Trophoblast cell (in vitro differentiated cells and primary cell): Measurements from ENCODE around the gene BABAM2.

Source experiments
- DNase-seq, 2 donors: peaks; one replicate each; pipeline ENCODE4 v3.0.0-alpha.2; 2016
- H2AFZ ChIP-seq: 2 replicates; pipeline ENCODE4 v1.6.1; 2013; ENCODE audit warnings: low read length, moderate library complexity, mild to moderate bottlenecking; ENCODE audit not compliant: insufficient read depth, poor library complexity
- H2AK5ac ChIP-seq: 2 replicates; pipeline ENCODE4 v1.6.1; 2013; ENCODE audit warnings: mild to moderate bottlenecking, low read length
- H2BK120ac ChIP-seq: 2 replicates; pipeline ENCODE4 v1.6.1; 2013; ENCODE audit warnings: low read length, mild to moderate bottlenecking, moderate library complexity; ENCODE audit not compliant: insufficient read depth, poor library complexity
- H2BK12ac ChIP-seq: 2 replicates; pipeline ENCODE4 v1.6.1; 2013; ENCODE audit warnings: mild to moderate bottlenecking, low read length, moderate library complexity
- H2BK5ac ChIP-seq: 2 replicates; pipeline ENCODE4 v1.6.1; 2013; ENCODE audit warnings: low read length, low read depth, moderate library complexity, mild to moderate bottlenecking; ENCODE audit not compliant: poor library complexity
- H3K14ac ChIP-seq: 2 replicates; pipeline ENCODE4 v1.6.1; 2013; ENCODE audit warnings: mild to moderate bottlenecking, low read length
- H3K18ac ChIP-seq: 2 replicates; pipeline ENCODE4 v1.6.1; 2013; ENCODE audit warnings: mild to moderate bottlenecking, low read length
- H3K23ac ChIP-seq: 2 replicates; pipeline ENCODE4 v1.6.1; 2013; ENCODE audit warnings: low read length
- H3K27ac ChIP-seq: 2 replicates; pipeline ENCODE4 v1.5.1; 2013; ENCODE audit warnings: low read depth, mild to moderate bottlenecking, inconsistent platforms, low read length, moderate library complexity
- H3K27me3 ChIP-seq: 2 replicates; pipeline ENCODE4 v1.6.1; 2013; ENCODE audit warnings: inconsistent platforms, mild to moderate bottlenecking, low read length, moderate library complexity; ENCODE audit not compliant: insufficient read depth
- H3K36me3 ChIP-seq, 2 experiments: 1 replicate in 1 of 2; 2 replicates in 1 of 2; pipeline ENCODE4 v1.6.1; 2013; ENCODE audit warnings: low read length in 2 of 2, mild to moderate bottlenecking in 2 of 2, moderate library complexity in 1 of 2; ENCODE audit not compliant: insufficient read depth in 2 of 2, control insufficient read depth in 1 of 2
- H3K4ac ChIP-seq: 2 replicates; pipeline ENCODE4 v1.6.1; 2013; ENCODE audit warnings: low read depth, mild to moderate bottlenecking, low read length, moderate library complexity
- H3K4me1 ChIP-seq, 2 experiments: 1 replicate in 1 of 2; 2 replicates in 1 of 2; pipeline ENCODE4 v1.6.1; 2013; ENCODE audit warnings: low read length in 2 of 2, mild to moderate bottlenecking in 2 of 2, moderate library complexity in 1 of 2; ENCODE audit not compliant: insufficient read depth in 2 of 2, control insufficient read depth in 1 of 2
- H3K4me2 ChIP-seq: 2 replicates; pipeline ENCODE4 v1.6.1; 2013; ENCODE audit warnings: inconsistent platforms, mild to moderate bottlenecking, low read length, moderate library complexity
- H3K4me3 ChIP-seq: 2 replicates; pipeline ENCODE4 v1.5.1; 2013; ENCODE audit warnings: mild to moderate bottlenecking, low read depth, low read length, inconsistent platforms
- H3K79me1 ChIP-seq: one replicate; pipeline ENCODE4 v1.6.1; 2013; ENCODE audit warnings: low read length
- H3K79me2 ChIP-seq: 2 replicates; pipeline ENCODE4 v1.6.1; 2013; ENCODE audit warnings: low read length, mild to moderate bottlenecking; ENCODE audit not compliant: control insufficient read depth, insufficient read depth, poor library complexity
- H3K9ac ChIP-seq: 2 replicates; pipeline ENCODE4 v1.6.1; 2013; ENCODE audit warnings: mild to moderate bottlenecking, low read length
- H3K9me3 ChIP-seq: 2 replicates; pipeline ENCODE4 v1.6.1; 2013; ENCODE audit warnings: low read depth, mild to moderate bottlenecking, control low read depth, inconsistent platforms, low read length; ENCODE audit not compliant: insufficient read depth
- H4K12ac ChIP-seq: 2 replicates; pipeline ENCODE4 v1.6.1; 2013; ENCODE audit warnings: low read depth, mild to moderate bottlenecking, low read length, moderate library complexity
- H4K8ac ChIP-seq: 2 replicates; pipeline ENCODE4 v1.6.1; 2013; ENCODE audit warnings: low read depth, mild to moderate bottlenecking, low read length, moderate library complexity
- H4K91ac ChIP-seq: one replicate; pipeline ENCODE4 v1.6.1; 2013; ENCODE audit warnings: low read depth, mild to moderate bottlenecking, low read length, moderate library complexity
- WGBS: extraction: QIAGEN DNeasy Blood & Tissue Kit; methylation state at CpG from one replicate; pipeline ENCODE4 v1.1.7; 2013; ENCODE audit warnings: missing lambda C conversion rate; ENCODE audit not compliant: insufficient read length, insufficient coverage; ENCODE audit errors: extremely low coverage; 5-methylcytosine and 5-hydroxymethylcytosine counted together

BABAM2 gene

GRCh38 chr2:28047681-28048080 is 157.2 kb downstream of the BABAM2 start:
- H3K14ac ChIP-seq, result no peak overlapping the region
- H4K8ac ChIP-seq, result no peak overlapping the region
- H3K36me3 ChIP-seq, result no peaks in the 10 kb centered on the region
- no peak overlapping the region for H3K23ac ChIP-seq
- H2AFZ ChIP-seq, result no peak overlapping the region
- H2AK5ac ChIP-seq, result no peak overlapping the region
- H2BK12ac ChIP-seq, result no peak overlapping the region
- peak in 1 of 2 donors; percentile 11 for DNase-seq
- no peak overlapping the region for H3K4ac ChIP-seq
- no peaks in the 10 kb centered on the region for H3K79me2 ChIP-seq
- H4K91ac ChIP-seq, result no peak overlapping the region
- H4K12ac ChIP-seq, result no peak overlapping the region
- H3K9ac ChIP-seq, result no peak overlapping the region
- no peak overlapping the region for H3K27ac ChIP-seq
- no peaks in the 10 kb centered on the region for H3K9me3 ChIP-seq
- H3K4me3 ChIP-seq, result no peak overlapping the region
- H3K4me2 ChIP-seq, result no peak overlapping the region
- no peak overlapping the region for H2BK120ac ChIP-seq
- no peak overlapping the region for H3K18ac ChIP-seq
- no peaks in the 10 kb centered on the region for H3K27me3 ChIP-seq
- no peak overlapping the region for H2BK5ac ChIP-seq
- no peaks in the 10 kb centered on the region for H3K79me1 ChIP-seq
- H3K4me1 ChIP-seq, result no peaks in the 10 kb centered on the region

DNA sequence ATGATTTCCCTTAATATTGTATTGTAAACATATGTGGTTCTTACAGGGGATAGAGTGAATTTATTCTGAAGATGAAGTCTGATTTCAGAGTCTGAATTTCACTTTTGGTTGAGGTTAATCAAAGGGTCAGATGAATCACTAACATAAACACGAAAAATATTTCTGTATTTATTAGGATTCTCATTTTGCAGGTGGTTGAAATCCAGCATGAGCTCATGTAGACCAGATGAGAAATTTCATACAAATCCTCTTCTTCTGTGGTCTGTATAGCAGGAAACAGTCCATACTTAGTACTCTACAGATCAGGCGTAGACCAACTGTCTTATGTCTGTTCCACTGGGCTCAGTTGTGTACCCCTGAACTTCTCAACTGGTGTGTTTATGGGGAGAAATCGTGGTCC is 157.8 kb downstream of the BABAM2 start:
- Histone ChIP-seq H2BK5ac (no peak overlapping the region), H3K27ac (no peak overlapping the region), H2BK120ac (no peak overlapping the region), H4K12ac (no peak overlapping the region), H3K18ac (no peak overlapping the region), H3K79me1 (no peaks in the 10 kb centered on the region), H2BK12ac (no peak overlapping the region), H3K79me2 (no peaks in the 10 kb centered on the region), H4K8ac (no peak overlapping the region), H3K36me3 (no peaks in the 10 kb centered on the region), H2AFZ (no peak overlapping the region), H3K4me3 (no peak overlapping the region), H3K4me2 (no peak overlapping the region), H4K91ac (no peak overlapping the region), H3K14ac (no peak overlapping the region), H3K23ac (no peak overlapping the region), H3K9me3 (no peaks in the 10 kb centered on the region), H3K4ac (no peak overlapping the region), H3K9ac (no peak overlapping the region), H2AK5ac (no peak overlapping the region), H3K4me1 (no peaks in the 10 kb centered on the region), H3K27me3 (no peaks in the 10 kb centered on the region)
- DNase-seq, result no peak
- no CpG with 5 or more reads among the region's 3 CpGs for WGBS

- Histone ChIP-seq H2BK120ac (no peak overlapping the region), H4K8ac (no peak overlapping the region), H3K4me3 (no peak overlapping the region), H3K14ac (no peak overlapping the region), H2BK5ac (no peak overlapping the region), H2AK5ac (no peak overlapping the region), H3K4me2 (no peak overlapping the region), H4K91ac (no peak overlapping the region), H4K12ac (no peak overlapping the region), H3K4me1 (no peaks in the 10 kb centered on the region), H3K79me1 (no peaks in the 10 kb centered on the region), H3K27me3 (no peaks in the 10 kb centered on the region), H3K27ac (no peak overlapping the region), H3K36me3 (no peaks in the 10 kb centered on the region), H3K18ac (no peak overlapping the region), H3K4ac (no peak overlapping the region), H3K9me3 (no peaks in the 10 kb centered on the region), H2AFZ (no peak overlapping the region), H3K79me2 (no peaks in the 10 kb centered on the region), H2BK12ac (no peak overlapping the region), H3K9ac (no peak overlapping the region), H3K23ac (no peak overlapping the region)
- DNase-seq, result no peak
- no CpG with 5 or more reads among the region's 1 CpG for WGBS
Observed at GRCh38 chr2:28049416-28049815, 158.9 kb downstream of the BABAM2 start.

- H4K8ac ChIP-seq, result no peak overlapping the region
- no peaks in the 10 kb centered on the region for H3K79me1 ChIP-seq
- no CpG with 5 or more reads among the region's 2 CpGs for WGBS
- H3K36me3 ChIP-seq, result no peaks in the 10 kb centered on the region
- no peak for DNase-seq
- H3K23ac ChIP-seq, result no peak overlapping the region
- no peak overlapping the region for H4K12ac ChIP-seq
- no peak overlapping the region for H2BK12ac ChIP-seq
- H3K9ac ChIP-seq, result no peak overlapping the region
- no peak overlapping the region for H4K91ac ChIP-seq
- no peak overlapping the region for H3K4me2 ChIP-seq
- H3K18ac ChIP-seq, result no peak overlapping the region
- no peaks in the 10 kb centered on the region for H3K79me2 ChIP-seq
- no peak overlapping the region for H2AK5ac ChIP-seq
- no peaks in the 10 kb centered on the region for H3K27me3 ChIP-seq
- no peaks in the 10 kb centered on the region for H3K9me3 ChIP-seq
- H2BK5ac ChIP-seq, result no peak overlapping the region
- no peak overlapping the region for H2AFZ ChIP-seq
- no peak overlapping the region for H3K4ac ChIP-seq
- no peak overlapping the region for H3K4me3 ChIP-seq
- no peak overlapping the region for H2BK120ac ChIP-seq
- no peak overlapping the region for H3K14ac ChIP-seq
- no peaks in the 10 kb centered on the region for H3K4me1 ChIP-seq
- H3K27ac ChIP-seq, result no peak overlapping the region
Observed at GRCh38 chr2:28049899-28050298, 159.4 kb downstream of the BABAM2 start.
